Central memory CD8-positive, alpha-beta T cell (primary cell): ENCODE data around the gene PPP1R12B.
A peak's percentile ranks its signal among the peaks of the same experiment; 100 is the strongest.
"Not testable (repeated sequence)": the region's sequence is repeated elsewhere in the genome, so short reads cannot be mapped to it uniquely, and the experiment has no call there.

Experiments used
- ATAC-seq: fragments of 150-1000 bp; cut with Tn5 transposase; replicated peaks from 2 replicates; pipeline ENCODE4 v1.10.0; 2022; ENCODE audit warnings: mild to moderate bottlenecking, moderate FRiP score, moderate number of reproducible peaks; ENCODE audit not compliant: poor library complexity, severe bottlenecking; ENCODE audit errors: extremely low read depth
- DNase-seq, 2 donors: peaks; one replicate each; pipeline ENCODE4 v3.0.0; 2021; ENCODE audit warnings: low spot score in 2 of 2
- H3K27ac Mint-ChIP-seq: one replicate; pipeline ENCODE4 v1.8.0; 2022; ENCODE audit warnings: low read depth, mild to moderate bottlenecking, moderate library complexity, mixed read lengths
- H3K27me3 Mint-ChIP-seq: one replicate; pipeline ENCODE4 v1.8.0; 2022; ENCODE audit warnings: mixed read lengths
- H3K36me3 Mint-ChIP-seq: one replicate; pipeline ENCODE4 v1.8.0; 2022; ENCODE audit warnings: mild to moderate bottlenecking, moderate library complexity, mixed read lengths; ENCODE audit not compliant: insufficient read depth
- H3K4me1 Mint-ChIP-seq: one replicate; pipeline ENCODE4 v1.8.0; 2022; ENCODE audit warnings: mixed read lengths
- H3K4me3 Mint-ChIP-seq: one replicate; pipeline ENCODE4 v1.8.0; 2022; ENCODE audit warnings: mild to moderate bottlenecking, moderate library complexity, mixed read lengths
- H3K9me3 Mint-ChIP-seq: one replicate; pipeline ENCODE4 v1.8.0; 2022; ENCODE audit warnings: mixed read lengths

Gene PPP1R12B

DNA sequence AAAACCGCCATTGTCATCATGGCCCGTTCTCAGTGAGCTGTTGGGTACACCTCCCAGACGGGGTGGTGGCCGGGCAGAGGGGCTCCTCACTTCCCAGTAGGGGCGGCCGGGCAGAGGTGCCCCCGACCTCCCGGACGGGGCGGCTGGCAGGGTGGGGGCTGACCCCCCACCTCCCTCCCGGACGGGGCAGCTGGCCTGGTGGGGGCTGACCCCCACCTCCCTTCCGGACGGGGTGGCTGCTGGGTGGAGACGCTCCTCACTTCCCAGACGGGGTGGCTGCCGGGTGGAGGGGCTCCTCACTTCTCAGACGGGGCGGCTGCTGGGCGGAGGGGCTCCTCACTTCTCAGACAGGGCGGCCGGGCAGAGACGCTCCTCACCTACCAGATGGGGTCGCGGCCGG is 103.1 kb downstream of the PPP1R12B start:
- H3K4me3 Mint-ChIP-seq, H3K27ac Mint-ChIP-seq, ATAC-seq, H3K27me3 Mint-ChIP-seq, DNase-seq, H3K9me3 Mint-ChIP-seq, H3K4me1 Mint-ChIP-seq: not testable (repeated sequence)
- H3K36me3 Mint-ChIP-seq = peaks cover 18% of the 10 kb centered on the region

- no peak for ATAC-seq
- H3K4me1 Mint-ChIP-seq = peaks cover 5% of the 10 kb centered on the region
Observed at GRCh38 chr1:202452508-202452907, 104.0 kb downstream of the PPP1R12B start.

DNA sequence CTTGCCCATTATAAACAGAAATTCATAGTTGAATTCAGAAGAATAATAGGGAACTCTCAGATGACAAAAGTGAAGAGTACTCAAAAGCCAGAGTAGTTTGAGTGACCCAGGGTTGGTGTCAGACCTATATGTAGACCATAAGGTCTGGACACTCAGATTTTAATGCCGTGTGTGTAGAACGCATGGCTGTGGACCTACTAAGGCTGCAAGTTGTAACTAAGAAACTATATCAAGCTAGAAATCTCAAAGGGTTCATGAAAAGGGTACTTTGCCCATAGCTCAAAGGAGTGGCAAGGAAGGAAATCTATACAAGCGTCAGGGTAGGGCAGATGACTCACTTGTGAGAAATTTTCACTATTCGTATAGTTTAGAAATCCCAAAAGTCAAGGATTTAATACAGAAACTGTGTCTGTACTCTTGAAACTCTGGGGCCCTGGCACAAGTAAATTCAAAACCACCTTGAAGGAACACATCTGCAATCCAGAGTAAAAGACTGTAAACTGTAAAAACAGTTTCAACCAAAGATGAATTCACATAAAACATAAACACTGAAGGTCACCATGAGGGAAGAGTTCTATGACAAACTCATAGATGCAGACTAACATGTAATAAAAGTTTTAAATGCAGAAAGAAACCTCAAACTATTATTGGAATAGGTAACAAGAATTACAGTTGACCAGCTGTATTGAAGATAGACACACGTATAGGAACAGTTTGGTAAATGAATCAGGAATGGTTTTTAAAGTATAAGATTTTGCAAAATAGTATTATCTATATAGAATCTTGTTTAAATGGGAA is 108.1 kb downstream of the PPP1R12B start:
- not testable (repeated sequence) for DNase-seq, ATAC-seq

More at GRCh38 chr1:202452508-202452907, 104.0 kb downstream of the PPP1R12B start:
- peak overlapping the region; percentile 16 for H3K27ac Mint-ChIP-seq
- H3K9me3 Mint-ChIP-seq = no peaks in the 10 kb centered on the region
- no peak for DNase-seq
- H3K4me3 Mint-ChIP-seq = no peak overlapping the region
- H3K27me3 Mint-ChIP-seq = no peaks in the 10 kb centered on the region
- peaks cover 17% of the 10 kb centered on the region for H3K36me3 Mint-ChIP-seq

GRCh38 chr1:202458651-202459050 is 110.2 kb downstream of the PPP1R12B start:
- not testable (repeated sequence) for H3K4me1 Mint-ChIP-seq, H3K36me3 Mint-ChIP-seq, H3K27ac Mint-ChIP-seq, DNase-seq, H3K4me3 Mint-ChIP-seq, ATAC-seq, H3K27me3 Mint-ChIP-seq, H3K9me3 Mint-ChIP-seq

More for the DNA sequence above, 108.1 kb downstream of the PPP1R12B start:
- H3K36me3 Mint-ChIP-seq, H3K9me3 Mint-ChIP-seq, H3K27me3 Mint-ChIP-seq, H3K4me1 Mint-ChIP-seq, H3K4me3 Mint-ChIP-seq, H3K27ac Mint-ChIP-seq: not testable (repeated sequence)

- not testable (repeated sequence) for H3K4me3 Mint-ChIP-seq, H3K4me1 Mint-ChIP-seq, H3K9me3 Mint-ChIP-seq, DNase-seq, H3K27me3 Mint-ChIP-seq, H3K36me3 Mint-ChIP-seq, ATAC-seq, H3K27ac Mint-ChIP-seq
Observed at GRCh38 chr1:202459470-202460142, 111.1 kb downstream of the PPP1R12B start.

DNA sequence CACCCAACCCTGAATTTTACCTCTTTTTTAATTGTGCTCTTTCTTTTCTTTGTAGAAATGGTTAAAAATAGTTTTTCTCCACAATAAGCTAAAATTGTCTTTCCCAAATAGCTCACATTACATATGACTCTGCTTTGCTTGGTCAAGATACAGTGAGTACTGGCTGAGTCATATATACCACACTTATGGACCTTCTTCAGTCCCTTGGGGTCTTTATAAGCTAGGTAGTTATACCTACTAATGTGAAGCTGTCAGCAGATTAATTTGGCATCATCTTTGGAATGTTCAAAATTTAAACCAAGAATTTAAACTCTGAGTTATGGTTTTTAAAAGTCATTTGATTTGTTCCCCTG is 111.6 kb downstream of the PPP1R12B start:
- H3K27ac Mint-ChIP-seq, H3K27me3 Mint-ChIP-seq, DNase-seq, ATAC-seq, H3K36me3 Mint-ChIP-seq, H3K4me3 Mint-ChIP-seq, H3K4me1 Mint-ChIP-seq, H3K9me3 Mint-ChIP-seq: not testable (repeated sequence)

GRCh38 chr1:202462342-202463076 is 114.0 kb downstream of the PPP1R12B start:
- no peaks in the 10 kb centered on the region for H3K36me3 Mint-ChIP-seq
- no peak overlapping the region for H3K4me3 Mint-ChIP-seq
- no peaks in the 10 kb centered on the region for H3K9me3 Mint-ChIP-seq
- ATAC-seq (no peak), DNase-seq (no peak)
- H3K27me3 Mint-ChIP-seq = no peaks in the 10 kb centered on the region
- no peak overlapping the region for H3K27ac Mint-ChIP-seq
- no peaks in the 10 kb centered on the region for H3K4me1 Mint-ChIP-seq

- H3K4me1 Mint-ChIP-seq, H3K36me3 Mint-ChIP-seq, H3K27ac Mint-ChIP-seq, H3K27me3 Mint-ChIP-seq, ATAC-seq, H3K9me3 Mint-ChIP-seq, DNase-seq, H3K4me3 Mint-ChIP-seq: not testable (repeated sequence)
Observed at GRCh38 chr1:202464153-202464742, 115.7 kb downstream of the PPP1R12B start.

GRCh38 chr1:202465644-202466270 is 117.3 kb downstream of the PPP1R12B start:
- not testable (repeated sequence) for H3K4me1 Mint-ChIP-seq, H3K27ac Mint-ChIP-seq, DNase-seq, H3K36me3 Mint-ChIP-seq, ATAC-seq, H3K9me3 Mint-ChIP-seq, H3K4me3 Mint-ChIP-seq, H3K27me3 Mint-ChIP-seq

GRCh38 chr1:202466339-202466738 is 117.8 kb downstream of the PPP1R12B start:
- not testable (repeated sequence) for H3K4me1 Mint-ChIP-seq, H3K36me3 Mint-ChIP-seq, ATAC-seq, DNase-seq, H3K4me3 Mint-ChIP-seq, H3K9me3 Mint-ChIP-seq, H3K27ac Mint-ChIP-seq, H3K27me3 Mint-ChIP-seq

DNA sequence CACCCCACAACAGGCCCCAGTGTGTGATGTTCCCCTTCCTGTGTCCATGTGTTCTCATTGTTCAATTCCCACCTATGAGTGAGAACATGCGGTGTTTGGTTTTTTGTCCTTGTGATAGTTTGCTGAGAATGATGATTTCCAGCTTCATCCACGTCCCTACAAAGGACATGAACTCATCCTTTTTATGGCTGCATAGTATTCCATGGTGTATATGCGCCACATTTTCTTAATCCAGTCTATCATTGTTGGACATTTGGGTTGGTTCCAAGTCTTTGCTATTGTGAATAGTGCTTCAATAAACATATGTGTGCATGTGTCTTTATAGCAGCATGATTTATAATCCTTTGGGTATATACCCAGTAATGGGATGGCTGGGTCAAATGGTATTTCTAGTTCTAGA is 118.9 kb downstream of the PPP1R12B start:
- H3K4me1 Mint-ChIP-seq, DNase-seq, ATAC-seq, H3K27ac Mint-ChIP-seq, H3K4me3 Mint-ChIP-seq, H3K36me3 Mint-ChIP-seq, H3K27me3 Mint-ChIP-seq, H3K9me3 Mint-ChIP-seq: not testable (repeated sequence)

DNA sequence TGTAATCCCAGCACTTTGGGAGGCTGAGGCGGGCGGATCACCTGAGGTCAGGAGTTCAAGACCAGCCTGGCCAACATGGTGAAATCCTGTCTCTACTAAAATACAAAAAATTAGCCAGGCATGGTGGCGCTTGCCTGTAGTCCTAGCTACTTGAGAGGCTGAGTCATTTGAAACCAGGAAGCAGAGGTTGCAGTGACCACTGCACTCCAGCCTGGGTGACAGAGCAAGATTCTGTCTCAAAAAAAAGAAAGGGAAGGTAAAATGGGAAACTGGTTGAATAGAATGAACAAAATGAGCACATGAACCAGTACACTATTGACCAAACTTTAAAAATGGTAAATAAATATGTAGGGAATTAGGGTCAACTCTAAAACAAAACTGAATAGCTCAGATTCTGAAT is 120.2 kb downstream of the PPP1R12B start:
- not testable (repeated sequence) for H3K4me3 Mint-ChIP-seq

More for the DNA sequence above, 120.2 kb downstream of the PPP1R12B start:
- not testable (repeated sequence) for H3K27me3 Mint-ChIP-seq, H3K36me3 Mint-ChIP-seq, H3K9me3 Mint-ChIP-seq, H3K4me1 Mint-ChIP-seq, DNase-seq, H3K27ac Mint-ChIP-seq, ATAC-seq
